Spleen (tissue), 11 donors: ENCODE measurements around the gene EBNA1BP2. TPM values are rescaled to one million over a fixed set of nuclear protein-coding genes. Genes with fewer than 3 reads are reported as not detected.

ENCODE experiments used
- microRNA-seq, 3 donors: library from miRNA; unstranded; fragments of <30 nt; microRNA quantifications; one replicate each; pipeline versions ENCODE4 to v1.1.0, GENCODE V29; 2019 to 2020
- polyA plus RNA-seq, 3 donors: library from polyadenylated mRNA; stranded (reverse); fragments of 200-250 nt; gene quantifications; one replicate each; pipeline ENCODE4 v1.2.1, GENCODE V29; 2013
- small RNA-seq, 4 donors: library from RNA; depleted of rRNA; stranded (forward); fragments of <200 nt; gene quantifications; one replicate each; pipeline ENCODE3, GENCODE V24; 2016
- total RNA-seq, 7 donors: library from RNA; depleted of rRNA in 3 of 7; stranded (reverse); fragments of >200 nt in 3 of 7; fragmentation: NEBNext Ultra II Directional in 4 of 7; extraction: Animal tissue kit (Norgen Biotek cat#: 25700) in 4 of 7; gene quantifications; one replicate each; pipeline versions ENCODE4 v1.1.0 to v1.2.1, GENCODE V29; 2016 to 2021
- donor health status: healthy with polysubstance abuse.
- donor health status: DM: no; HTN: no; CAD: no; lungs with moderate emphysema.
- donor health status: DM: no; HTN: no; CAD: no.
- donor health status: Bipolar disorder and iron deficiency.
- donor health status: healthy.
- donor health status: DM: no; HTN: no; CAD: no.
- donor health status: DM: yes; HTN: yes; CAD: no.

Gene EBNA1BP2
- total and polyA plus RNA-seq, 10 donors = 22.7 to 49.7 (median 33.1) TPM

Small RNAs within 50 kb of the gene (microRNA-seq; reads per million reads assigned to microRNA genes)
- gene MIR6733 = 0 to 0.36 (median 0.28) reads per million in 3 donors

Small RNAs within 50 kb of the gene (small RNA-seq; reads per million reads assigned to genes)
- gene RNA5SP46 = 0 reads per million in 4 donors

Other genes with a start within 250 kb of the EBNA1BP2 start
- 100 to 1,000 TPM in 3 of 7 donors, 10 to 100 TPM in 4; 26.2 to 142 (median 83.1) TPM for gene SLC2A1, start 213.4 kb downstream of the EBNA1BP2 start, total RNA-seq
- gene SLC2A1, start 213.4 kb downstream of the EBNA1BP2 start, polyA plus RNA-seq = 10 to 100 TPM; 18.3 to 31.0 (median 19.5) TPM
- gene CFAP57, start within 50 bp of the EBNA1BP2 start, total RNA-seq = not detected
- under 1 TPM; 0.03 to 0.07 (median 0.05) TPM for gene CFAP57, start within 50 bp of the EBNA1BP2 start, polyA plus RNA-seq
- gene TMEM125, start 97.7 kb upstream of the EBNA1BP2 start, total RNA-seq = not detected
- gene TMEM125, start 97.7 kb upstream of the EBNA1BP2 start, polyA plus RNA-seq = under 1 TPM in 2 of 3 donors, not detected in 1; 0.05 to 0.06 TPM
- gene C1orf210, start 113.3 kb upstream of the EBNA1BP2 start, total RNA-seq = not detected
- not detected for gene C1orf210, start 113.3 kb upstream of the EBNA1BP2 start, polyA plus RNA-seq
- gene TIE1, start 128.7 kb upstream of the EBNA1BP2 start, total RNA-seq = 10 to 100 TPM; 45.0 to 81.8 (median 65.4) TPM
- gene TIE1, start 128.7 kb upstream of the EBNA1BP2 start, polyA plus RNA-seq = 10 to 100 TPM in 1 of 3 donors, 1 to 10 TPM in 2; 4.9 to 17.4 (median 7.0) TPM
- 1 to 10 TPM in 4 of 7 donors, under 1 TPM in 2, not detected in 1; 0.47 to 2.2 (median 1.3) TPM for gene MPL, start 165.5 kb upstream of the EBNA1BP2 start, total RNA-seq
- gene MPL, start 165.5 kb upstream of the EBNA1BP2 start, polyA plus RNA-seq = not detected
- 10 to 100 TPM in 4 of 7 donors, 1 to 10 TPM in 3; 3.8 to 18.4 (median 12.5) TPM for gene CDC20, start 186.7 kb upstream of the EBNA1BP2 start, total RNA-seq
- 10 to 100 TPM in 1 of 3 donors, 1 to 10 TPM in 2; 2.1 to 25.9 (median 7.0) TPM for gene CDC20, start 186.7 kb upstream of the EBNA1BP2 start, polyA plus RNA-seq
- 10 to 100 TPM; 42.9 to 78.7 (median 54.1) TPM for gene ELOVL1, start 195.7 kb upstream of the EBNA1BP2 start, total RNA-seq
- gene ELOVL1, start 195.7 kb upstream of the EBNA1BP2 start, polyA plus RNA-seq = 10 to 100 TPM; 38.7 to 55.5 (median 43.2) TPM
- 10 to 100 TPM; 24.8 to 38.3 (median 30.5) TPM for gene MED8, start 217.5 kb upstream of the EBNA1BP2 start, total RNA-seq
- 10 to 100 TPM; 18.3 to 23.8 (median 22.3) TPM for gene MED8, start 217.5 kb upstream of the EBNA1BP2 start, polyA plus RNA-seq
- 100 to 1,000 TPM in 3 of 7 donors, 10 to 100 TPM in 4; 64.7 to 115 (median 75.7) TPM for gene SZT2, start 217.6 kb upstream of the EBNA1BP2 start, total RNA-seq
- 10 to 100 TPM in 2 of 3 donors, 1 to 10 TPM in 1; 9.4 to 35.6 (median 16.7) TPM for gene SZT2, start 217.6 kb upstream of the EBNA1BP2 start, polyA plus RNA-seq